22Rv1 (cell line): ENCODE measurements around the gene SLC27A3.

Experiments
- H3K27ac ChIP-seq: fragments of 450-650 bp; 2 replicates; pipeline ENCODE4 v1.5.1; 2017
- CTCF ChIP-seq: fragments of 450-650 bp; IDR thresholded peaks from 2 replicates; pipeline ENCODE4 v1.5.1; 2017; ENCODE audit warnings: mild to moderate bottlenecking
- ZFX ChIP-seq: fragments of 450-650 bp; IDR thresholded peaks from 2 replicates; pipeline ENCODE4 v1.6.1; 2017; ENCODE audit warnings: antibody characterized with exemption, borderline replicate concordance

The SLC27A3 gene

GRCh38 chr1:153749408-153750005 is 25.7 kb upstream of the SLC27A3 start:
- H3K27ac ChIP-seq = peak overlapping the region; percentile 19; the same call in 1 of the 2 replicates
- TF ChIP-seq CTCF (peak; percentile 100), ZFX (no peak)

GRCh38 chr1:153750026-153750995 is 24.9 kb upstream of the SLC27A3 start:
- TF ChIP-seq CTCF (no peak), ZFX (no peak)
- no peak overlapping the region for H3K27ac ChIP-seq

- no peak overlapping the region for H3K27ac ChIP-seq
- TF ChIP-seq ZFX = no peak
- no peak for TF ChIP-seq CTCF
These were observed 23.1 kb upstream of the SLC27A3 start for GRCh38 chr1:153752072-153752471.

- no peak overlapping the region for H3K27ac ChIP-seq
- no peak for TF ChIP-seq ZFX
- TF ChIP-seq CTCF = no peak
These were observed 22.5 kb upstream of the SLC27A3 start for GRCh38 chr1:153752571-153753195.

GRCh38 chr1:153754266-153754665 is 20.9 kb upstream of the SLC27A3 start:
- TF ChIP-seq ZFX (no peak), CTCF (no peak)

GRCh38 chr1:153760440-153760839 is 14.8 kb upstream of the SLC27A3 start:
- H3K27ac ChIP-seq = no peak overlapping the region
- TF ChIP-seq CTCF (no peak), ZFX (no peak)

More at GRCh38 chr1:153754266-153754665, 20.9 kb upstream of the SLC27A3 start:
- no peak overlapping the region for H3K27ac ChIP-seq
